Measurements from ENCODE around the gene PPTC7.
"Not testable (repeated sequence)": the region's sequence is repeated elsewhere in the genome, so short reads cannot be mapped to it uniquely, and the experiment has no call there.

PPTC7 gene

GRCh38 chr12:110560048-110560447 lies 23.1 kb downstream of the PPTC7 start:
- Histone ChIP-seq H3K4me1 (ENCODE audit: insufficient read depth, low read length) (no peaks in the 10 kb centered on the region), H3K36me3 (ENCODE audit: insufficient read depth, low read length) (no peaks in the 10 kb centered on the region), H3K9ac (ENCODE audit: low read depth, low read length) (no peak overlapping the region), H3K9me3 (ENCODE audit: control insufficient read depth, insufficient read depth, low read length) (no peaks in the 10 kb centered on the region)

GRCh38 chr12:110558945-110559344 lies 24.2 kb downstream of the PPTC7 start:
- H3K9me3 ChIP-seq (ENCODE audit: control insufficient read depth, insufficient read depth, low read length); H3K4me1 ChIP-seq (ENCODE audit: insufficient read depth, low read length); H3K9ac ChIP-seq (ENCODE audit: low read depth, low read length); H3K36me3 ChIP-seq (ENCODE audit: insufficient read depth, low read length): not testable (repeated sequence)

DNA sequence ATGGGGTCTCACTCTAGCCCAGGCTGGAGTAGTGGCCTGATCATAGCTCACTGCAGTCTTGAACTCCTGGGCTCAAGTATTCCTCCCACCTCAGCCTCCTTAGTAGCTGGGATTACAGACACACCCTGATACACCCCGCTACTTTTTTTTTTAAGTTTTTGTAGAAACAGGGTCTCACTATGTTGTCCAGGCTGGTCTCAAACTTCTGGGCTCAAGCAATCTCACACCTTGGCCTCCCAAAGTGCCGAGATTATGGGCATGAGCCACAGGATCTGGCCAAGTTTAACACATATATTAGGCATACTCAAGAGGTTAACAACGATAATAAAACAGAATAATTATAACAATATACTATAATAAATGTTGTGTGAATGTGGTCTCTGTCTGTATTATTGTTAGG lies 25.8 kb downstream of the PPTC7 start:
- no peak overlapping the region for H3K9ac ChIP-seq (ENCODE audit: low read depth, low read length)
- H3K4me1 ChIP-seq (ENCODE audit: insufficient read depth, low read length), result no peaks in the 10 kb centered on the region
- H3K9me3 ChIP-seq (ENCODE audit: control insufficient read depth, insufficient read depth, low read length), result no peaks in the 10 kb centered on the region
- no peaks in the 10 kb centered on the region for H3K36me3 ChIP-seq (ENCODE audit: insufficient read depth, low read length)

GRCh38 chr12:110556705-110557104 lies 26.4 kb downstream of the PPTC7 start:
- no peaks in the 10 kb centered on the region for H3K36me3 ChIP-seq (ENCODE audit: insufficient read depth, low read length)
- H3K9ac ChIP-seq (ENCODE audit: low read depth, low read length), result no peak overlapping the region
- no peaks in the 10 kb centered on the region for H3K4me1 ChIP-seq (ENCODE audit: insufficient read depth, low read length)
- no peaks in the 10 kb centered on the region for H3K9me3 ChIP-seq (ENCODE audit: control insufficient read depth, insufficient read depth, low read length)

- Histone ChIP-seq H3K9me3 (ENCODE audit: control insufficient read depth, insufficient read depth, low read length) (no peaks in the 10 kb centered on the region), H3K4me1 (ENCODE audit: insufficient read depth, low read length) (no peaks in the 10 kb centered on the region), H3K9ac (ENCODE audit: low read depth, low read length) (no peak overlapping the region), H3K36me3 (ENCODE audit: insufficient read depth, low read length) (no peaks in the 10 kb centered on the region)
These were observed 27.3 kb downstream of the PPTC7 start for GRCh38 chr12:110555577-110556406.

- H3K4me1 ChIP-seq (ENCODE audit: insufficient read depth, low read length), result no peaks in the 10 kb centered on the region
- H3K36me3 ChIP-seq (ENCODE audit: insufficient read depth, low read length), result no peaks in the 10 kb centered on the region; the same call in 1 of the 2 replicates
- no peaks in the 10 kb centered on the region for H3K9me3 ChIP-seq (ENCODE audit: control insufficient read depth, insufficient read depth, low read length)
- no peak overlapping the region for H3K9ac ChIP-seq (ENCODE audit: low read depth, low read length)
These were observed 28.9 kb downstream of the PPTC7 start for GRCh38 chr12:110554184-110554583.

GRCh38 chr12:110550981-110551380 lies 32.1 kb downstream of the PPTC7 start:
- Histone ChIP-seq H3K36me3 (ENCODE audit: insufficient read depth, low read length) (no peaks in the 10 kb centered on the region; the same call in 1 of the 2 replicates), H3K9me3 (ENCODE audit: control insufficient read depth, insufficient read depth, low read length) (no peaks in the 10 kb centered on the region), H3K9ac (ENCODE audit: low read depth, low read length) (no peak overlapping the region), H3K4me1 (ENCODE audit: insufficient read depth, low read length) (no peaks in the 10 kb centered on the region)

DNA sequence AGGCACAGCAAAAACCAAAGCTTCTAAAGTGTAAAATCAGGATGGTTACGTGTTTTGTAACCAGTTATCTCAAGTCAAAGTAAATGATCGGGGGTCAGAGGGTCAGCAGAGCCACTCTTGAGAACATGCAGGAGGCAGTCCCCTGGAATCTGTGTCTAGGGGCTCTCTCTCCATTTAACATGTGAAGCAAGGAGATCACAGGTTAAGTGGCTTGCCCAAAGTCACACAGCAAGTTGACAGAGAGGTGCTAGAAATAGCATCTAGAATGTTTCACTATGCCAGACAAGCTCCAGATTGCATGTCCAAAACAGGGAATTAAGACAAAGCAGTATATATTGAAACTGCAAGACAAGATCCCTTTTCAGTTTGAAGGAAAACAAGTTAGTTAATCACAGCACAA lies 33.4 kb downstream of the PPTC7 start:
- H3K9me3 ChIP-seq (ENCODE audit: control insufficient read depth, insufficient read depth, low read length), result no peaks in the 10 kb centered on the region
- H3K9ac ChIP-seq (ENCODE audit: low read depth, low read length), result no peak overlapping the region
- no peaks in the 10 kb centered on the region; the same call in 1 of the 2 replicates for H3K36me3 ChIP-seq (ENCODE audit: insufficient read depth, low read length)
- H3K4me1 ChIP-seq (ENCODE audit: insufficient read depth, low read length), result no peaks in the 10 kb centered on the region

DNA sequence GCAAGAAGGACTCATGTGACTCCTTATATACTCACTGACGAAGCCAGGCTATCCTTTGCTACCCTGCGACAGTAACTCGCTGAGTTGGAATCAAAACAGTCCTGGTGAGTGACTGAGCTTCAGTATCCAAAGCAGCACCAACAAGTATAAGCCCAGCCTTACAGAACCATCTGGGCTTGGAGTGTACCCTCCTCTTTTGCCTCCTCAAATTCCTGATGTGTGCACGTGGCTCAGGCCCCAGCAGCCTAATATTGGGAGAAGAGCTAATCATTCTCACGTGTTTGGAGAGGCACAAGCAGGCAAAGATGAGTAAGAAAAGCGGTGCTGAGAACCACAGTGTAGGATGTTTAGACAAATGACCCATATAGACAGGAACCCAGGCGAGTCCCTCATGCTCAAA lies 34.4 kb downstream of the PPTC7 start:
- no peak overlapping the region for H3K9ac ChIP-seq (ENCODE audit: low read depth, low read length)
- H3K36me3 ChIP-seq (ENCODE audit: insufficient read depth, low read length), result no peaks in the 10 kb centered on the region; the same call in 1 of the 2 replicates
- H3K9me3 ChIP-seq (ENCODE audit: control insufficient read depth, insufficient read depth, low read length), result no peaks in the 10 kb centered on the region
- no peaks in the 10 kb centered on the region for H3K4me1 ChIP-seq (ENCODE audit: insufficient read depth, low read length)

GRCh38 chr12:110547090-110547489 lies 36.0 kb downstream of the PPTC7 start:
- Histone ChIP-seq H3K9ac (ENCODE audit: low read depth, low read length) (no peak overlapping the region), H3K36me3 (ENCODE audit: insufficient read depth, low read length) (no peaks in the 10 kb centered on the region; the same call in 1 of the 2 replicates), H3K4me1 (ENCODE audit: insufficient read depth, low read length) (no peaks in the 10 kb centered on the region), H3K9me3 (ENCODE audit: control insufficient read depth, insufficient read depth, low read length) (no peaks in the 10 kb centered on the region)

DNA sequence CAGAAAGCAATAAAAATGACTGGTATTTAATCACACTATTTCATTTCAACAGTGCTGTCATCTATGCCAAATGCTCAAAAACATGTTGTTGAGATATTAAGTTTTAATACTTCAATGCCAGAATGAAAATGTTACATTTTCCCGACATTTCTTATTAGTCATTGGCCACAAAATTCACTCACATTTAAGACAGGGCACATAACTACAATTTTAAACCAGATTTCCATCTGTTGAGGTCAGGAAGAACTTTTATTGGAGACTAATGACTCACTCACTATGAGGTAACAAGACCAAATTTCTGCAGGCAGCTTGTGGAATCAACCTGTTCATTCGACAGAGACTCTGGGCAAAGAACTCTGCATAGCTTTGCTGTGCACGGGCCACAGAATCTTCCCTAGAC lies 36.8 kb downstream of the PPTC7 start:
- Histone ChIP-seq H3K9me3 (ENCODE audit: control insufficient read depth, insufficient read depth, low read length) (no peaks in the 10 kb centered on the region), H3K4me1 (ENCODE audit: insufficient read depth, low read length) (no peaks in the 10 kb centered on the region), H3K9ac (ENCODE audit: low read depth, low read length) (no peak overlapping the region), H3K36me3 (ENCODE audit: insufficient read depth, low read length) (no peaks in the 10 kb centered on the region; the same call in 1 of the 2 replicates)

DNA sequence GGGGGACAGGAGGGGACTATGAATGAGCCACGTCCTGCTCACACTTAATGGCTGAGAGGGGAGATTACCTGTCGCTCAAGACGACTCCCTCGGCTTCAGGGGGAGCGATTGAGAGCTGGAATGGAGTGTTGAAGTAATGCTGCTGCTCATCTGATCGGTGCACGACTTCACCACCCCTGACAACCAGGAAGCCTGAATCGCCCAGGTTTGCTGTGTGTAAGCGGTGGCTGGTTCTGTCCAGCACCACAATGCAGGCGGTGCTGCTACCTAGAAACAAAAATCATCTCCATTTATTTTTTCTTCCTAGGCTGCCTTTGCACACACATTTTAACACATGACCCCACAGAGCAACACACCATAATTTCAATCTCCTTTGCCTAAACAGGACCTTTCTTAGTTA lies 37.3 kb downstream of the PPTC7 start:
- Histone ChIP-seq H3K9me3 (ENCODE audit: control insufficient read depth, insufficient read depth, low read length) (no peaks in the 10 kb centered on the region), H3K9ac (ENCODE audit: low read depth, low read length) (no peak overlapping the region), H3K36me3 (ENCODE audit: insufficient read depth, low read length) (no peaks in the 10 kb centered on the region; the same call in 1 of the 2 replicates), H3K4me1 (ENCODE audit: insufficient read depth, low read length) (no peaks in the 10 kb centered on the region)

DNA sequence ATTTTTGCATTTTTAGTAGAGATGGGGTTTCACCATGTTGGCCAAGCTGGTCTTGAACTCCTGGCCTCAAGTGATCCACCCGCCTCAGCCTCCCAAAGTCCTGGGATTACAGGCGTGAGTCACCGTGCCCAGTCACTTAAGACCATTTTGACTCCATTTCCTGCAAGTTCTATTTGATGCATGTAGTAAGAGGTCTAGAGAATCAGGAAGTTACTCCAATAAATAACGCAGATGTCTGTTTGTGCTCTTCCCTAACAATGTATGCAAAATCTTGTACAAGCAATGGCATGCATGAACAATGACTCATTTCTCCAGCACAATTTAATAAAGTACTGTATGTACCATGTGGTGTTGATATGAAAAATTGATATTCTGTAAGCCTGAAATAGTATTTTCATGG lies 37.9 kb downstream of the PPTC7 start:
- not testable (repeated sequence) for H3K4me1 ChIP-seq (ENCODE audit: insufficient read depth, low read length); H3K9me3 ChIP-seq (ENCODE audit: control insufficient read depth, insufficient read depth, low read length); H3K9ac ChIP-seq (ENCODE audit: low read depth, low read length); H3K36me3 ChIP-seq (ENCODE audit: insufficient read depth, low read length)

DNA sequence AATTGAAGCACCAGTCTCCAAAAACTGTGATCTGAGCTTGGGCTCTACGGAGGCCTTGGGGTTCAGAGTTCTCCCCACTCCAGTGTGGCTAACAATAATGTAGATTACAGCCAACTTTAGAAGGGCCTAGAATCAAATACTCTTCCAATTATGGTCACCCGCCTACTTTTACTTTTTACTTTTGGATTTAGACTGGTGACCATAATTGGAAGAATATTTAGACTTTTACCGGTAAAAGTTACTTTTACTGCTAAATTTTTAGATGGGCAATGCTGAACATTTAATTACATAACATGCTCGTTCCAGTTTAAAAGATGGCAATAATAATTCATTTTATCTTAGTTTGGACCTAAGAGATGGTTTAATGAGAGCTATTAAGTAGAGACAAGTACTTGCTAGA lies 39.2 kb downstream of the PPTC7 start:
- Histone ChIP-seq H3K9ac (ENCODE audit: low read depth, low read length) (no peak overlapping the region), H3K4me1 (ENCODE audit: insufficient read depth, low read length) (peaks cover 3% of the 10 kb centered on the region; the same call in 1 of the 2 replicates), H3K9me3 (ENCODE audit: control insufficient read depth, insufficient read depth, low read length) (no peaks in the 10 kb centered on the region), H3K36me3 (ENCODE audit: insufficient read depth, low read length) (0 out of 2 replicates have a peak, but pooled peaks cover 2% of the 10 kb centered on the region)

DNA sequence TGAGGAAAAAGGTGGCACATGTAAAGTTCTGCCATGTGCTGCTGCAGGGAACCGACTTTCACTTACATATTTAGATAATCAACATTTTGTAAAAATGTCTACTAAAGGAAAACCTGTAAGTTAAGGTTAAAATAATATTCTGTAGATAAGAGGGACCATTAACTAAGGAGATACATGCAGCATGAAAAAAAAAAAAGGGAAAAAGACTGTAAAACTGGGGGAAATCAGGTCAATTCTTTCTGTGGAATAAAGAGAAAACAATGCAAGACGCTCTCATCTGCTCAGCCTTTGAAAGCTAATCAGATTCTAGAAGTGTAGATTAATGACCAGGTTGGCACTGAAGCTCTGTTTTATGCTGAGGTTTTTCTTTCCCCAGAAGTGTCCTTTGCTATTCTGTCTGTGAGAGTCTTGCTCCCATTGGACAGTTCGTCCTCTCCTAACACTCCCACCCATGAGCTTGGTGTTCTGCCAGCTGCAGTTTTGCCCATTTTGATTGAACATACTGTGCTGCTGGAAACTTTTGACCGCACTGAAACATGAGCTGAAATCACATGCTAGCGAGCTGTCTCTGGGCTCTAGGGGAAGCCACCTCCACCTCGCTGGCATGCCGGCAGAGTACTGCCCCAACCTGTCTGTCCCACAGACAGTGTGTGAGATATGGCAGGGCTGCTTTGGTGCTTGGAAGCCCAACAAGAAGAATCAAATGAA lies 39.7 kb downstream of the PPTC7 start:
- Histone ChIP-seq H3K9ac (ENCODE audit: low read depth, low read length) (no peak overlapping the region), H3K36me3 (ENCODE audit: insufficient read depth, low read length) (peaks cover 8% of the 10 kb centered on the region; the same call in 1 of the 2 replicates)

More for the DNA sequence above, 39.7 kb downstream of the PPTC7 start:
- Histone ChIP-seq H3K9me3 (ENCODE audit: control insufficient read depth, insufficient read depth, low read length) (no peaks in the 10 kb centered on the region), H3K4me1 (ENCODE audit: insufficient read depth, low read length) (peaks cover 3% of the 10 kb centered on the region; the same call in 1 of the 2 replicates)

All from ES-I3 (cell line).